Liver (tissue), 9 donors: Measurements from ENCODE around the gene ATP2A1. TPM values are rescaled to one million over a fixed set of nuclear protein-coding genes. Genes with fewer than 3 reads are reported as not detected.

Source experiments
- DNase-seq: peaks from one replicate; pipeline ENCODE4 v3.0.0-alpha.2; 2017; ENCODE audit warnings: low spot score
- H3K27ac ChIP-seq, 2 donors: one replicate each; pipeline ENCODE4 v1.7.0; 2013; ENCODE audit warnings: inconsistent platforms in 2 of 2, low read length in 2 of 2, control low read depth in 1 of 2, low read depth in 1 of 2, mild to moderate bottlenecking in 1 of 2
- H3K27me3 ChIP-seq, 4 donors: one replicate each; pipeline versions ENCODE4 v1.6.1 to v1.7.0; 2013; ENCODE audit warnings: low read length in 3 of 4, inconsistent platforms in 1 of 4, mild to moderate bottlenecking in 1 of 4, moderate library complexity in 1 of 4; ENCODE audit not compliant: control insufficient read depth in 4 of 4, insufficient read depth in 4 of 4
- H3K36me3 ChIP-seq, 4 donors: one replicate each; pipeline versions ENCODE4 v1.6.1 to v1.7.0; 2013; ENCODE audit warnings: low read length in 3 of 4, mild to moderate bottlenecking in 3 of 4, low read depth in 1 of 4, moderate library complexity in 1 of 4; ENCODE audit not compliant: control insufficient read depth in 4 of 4, insufficient read depth in 3 of 4
- H3K4me1 ChIP-seq, 4 donors: one replicate each; pipeline versions ENCODE4 v1.6.1 to v1.7.0; 2013; ENCODE audit warnings: low read length in 3 of 4, mild to moderate bottlenecking in 3 of 4, moderate library complexity in 1 of 4; ENCODE audit not compliant: control insufficient read depth in 4 of 4, insufficient read depth in 4 of 4
- H3K4me3 ChIP-seq, 3 donors: one replicate each; pipeline versions ENCODE4 v1.6.1 to v1.7.0; 2013; ENCODE audit warnings: low read length in 3 of 3, control low read depth in 1 of 3, low read depth in 1 of 3, mild to moderate bottlenecking in 1 of 3
- H3K9ac ChIP-seq, 2 donors: one replicate each; pipeline ENCODE4 v1.7.0; 2013; ENCODE audit warnings: low read length in 2 of 2, mild to moderate bottlenecking in 2 of 2, moderate library complexity in 2 of 2, control low read depth in 1 of 2, low read depth in 1 of 2
- H3K9me3 ChIP-seq, 4 donors: one replicate each; pipeline versions ENCODE4 v1.6.1 to v1.7.0; 2013; ENCODE audit warnings: low read length in 3 of 4; ENCODE audit not compliant: control insufficient read depth in 4 of 4
- ATF3 ChIP-seq: IDR thresholded peaks from 2 replicates; pipeline ENCODE4 v1.6.1; 2016; ENCODE audit warnings: antibody characterized with exemption
- CTCF ChIP-seq: fragments of 150-350 bp; IDR thresholded peaks from 2 replicates; pipeline ENCODE4 v1.5.1; 2017; ENCODE audit warnings: improper control_type of control experiment, low read depth, low read length; ENCODE audit not compliant: missing input control
- EGR1 ChIP-seq, 2 donors: IDR thresholded peaks; 2 replicates each; pipeline ENCODE4 v1.6.1; 2016 to 2018; ENCODE audit warnings: antibody characterized with exemption in 2 of 2, low read depth in 2 of 2
- FOXA1 ChIP-seq: IDR thresholded peaks from 2 replicates; pipeline ENCODE4 v1.6.1; 2016; ENCODE audit warnings: antibody characterized with exemption
- GABPA ChIP-seq, 2 donors: IDR thresholded peaks in 1 of 2; conservative IDR thresholded peaks in 1 of 2; 2 replicates each; pipeline ENCODE4 v1.6.1; 2016; ENCODE audit warnings: antibody characterized with exemption in 2 of 2, mild to moderate bottlenecking in 1 of 2, moderate library complexity in 1 of 2
- HNF4G ChIP-seq: IDR thresholded peaks from 2 replicates; pipeline ENCODE4 v1.6.1; 2016; ENCODE audit warnings: antibody characterized with exemption
- JUND ChIP-seq, 2 donors: IDR thresholded peaks; 2 replicates each; pipeline ENCODE4 v1.6.1; 2016; ENCODE audit warnings: antibody characterized with exemption in 2 of 2
- MAX ChIP-seq: IDR thresholded peaks from 2 replicates; pipeline ENCODE4 v1.6.1; 2016; ENCODE audit warnings: antibody characterized with exemption
- REST ChIP-seq: IDR thresholded peaks from 2 replicates; pipeline ENCODE4 v1.6.1; 2016; ENCODE audit warnings: antibody characterized with exemption, mild to moderate bottlenecking
- RXRA ChIP-seq, 2 donors: IDR thresholded peaks; 2 replicates each; pipeline ENCODE4 v1.6.1; 2017 to 2018; ENCODE audit warnings: antibody characterized with exemption in 2 of 2, mild to moderate bottlenecking in 1 of 2
- SP1 ChIP-seq: IDR thresholded peaks from 2 replicates; pipeline ENCODE4 v1.6.1; 2018; ENCODE audit warnings: antibody characterized with exemption, mild to moderate bottlenecking
- TAF1 ChIP-seq: conservative IDR thresholded peaks from 2 replicates; pipeline ENCODE4 v1.6.1; 2016; ENCODE audit warnings: antibody characterized with exemption, mild to moderate bottlenecking
- YY1 ChIP-seq: IDR thresholded peaks from 2 replicates; pipeline ENCODE4 v1.6.1; 2016; ENCODE audit warnings: antibody characterized with exemption, mild to moderate bottlenecking
- ZBTB33 ChIP-seq: IDR thresholded peaks from 2 replicates; pipeline ENCODE4 v1.6.1; 2016; ENCODE audit warnings: antibody characterized with exemption
- WGBS: extraction: QIAGEN DNeasy Blood & Tissue Kit; methylation state at CpG from one replicate; pipeline ENCODE4 v1.1.7; 2013; 5-methylcytosine and 5-hydroxymethylcytosine counted together
- polyA plus RNA-seq, 2 donors: library from polyadenylated mRNA; stranded (reverse) in 1 of 2; unstranded in 1 of 2; fragments of 200-250 nt in 1 of 2; fragments of >200 nt in 1 of 2; fragmentation: Nextera tagmentation in 1 of 2; extraction: Ambion mirVana in 1 of 2; gene quantifications; one replicate each; pipeline versions ENCODE4 v1.2.1 to v1.2.3, GENCODE V29; 2013 to 2015
- total RNA-seq, 2 donors: library from RNA; depleted of rRNA; stranded (reverse); fragments of >200 nt; gene quantifications; one replicate each; pipeline ENCODE4 v1.2.3, GENCODE V29; 2014
- donor health status: healthy.
- donor health status: healthy.
- donor health status: healthy.
- donor health status: healthy.
- donor health status: healthy.

Gene ATP2A1
- total and polyA plus RNA-seq, 4 donors = 0.07 to 0.23 (median 0.13) TPM

- TF ChIP-seq ZBTB33 (no peak), REST (no peak), GABPA (IDR thresholded peaks at IDR 0.05 in 1 of 2, conservative IDR thresholded peaks at IDR 0.05 in 1 of 2) (peak in 1 of 2 donors; percentile 45), EGR1 (IDR thresholded peaks at IDR 0.05; ENCODE audit: low read depth in 2 of 2) (no peak), ATF3 (no peak), YY1 (no peak)
- H3K9ac ChIP-seq = peak overlapping the region in 1 of 2 donors; percentile 70
- H3K27me3 ChIP-seq = no peaks in the 10 kb centered on the region
- H3K4me3 ChIP-seq = peak overlapping the region; percentile 82 to 99 (median 90)
- no peaks in the 10 kb centered on the region for H3K9me3 ChIP-seq
- 2% methylated on average over 42 of the region's 42 CpGs for WGBS
- H3K27ac ChIP-seq = peak overlapping the region; percentile 84 to 96
- H3K4me1 ChIP-seq = peaks cover 0 to 20% (median 17%) of the 10 kb centered on the region in 4 donors
- no peak for DNase-seq
- peaks cover 4 to 14% (median 8%) of the 10 kb centered on the region in 4 donors for H3K36me3 ChIP-seq
Measured at GRCh38 chr16:28863929-28864793, 14.1 kb upstream of the ATP2A1 start.

- Histone ChIP-seq H3K27ac (no peak overlapping the region), H3K9ac (no peak overlapping the region), H3K4me1 (peaks cover 0 to 20% (median 17%) of the 10 kb centered on the region in 4 donors), H3K9me3 (no peaks in the 10 kb centered on the region), H3K4me3 (no peak overlapping the region), H3K36me3 (peaks cover 7 to 24% (median 18%) of the 10 kb centered on the region in 4 donors), H3K27me3 (no peaks in the 10 kb centered on the region)
- TF ChIP-seq HNF4G (no peak), REST (no peak), JUND (IDR thresholded peaks at IDR 0.05) (no peak), YY1 (no peak), EGR1 (IDR thresholded peaks at IDR 0.05; ENCODE audit: low read depth in 2 of 2) (no peak), CTCF (no peak), MAX (no peak), RXRA (IDR thresholded peaks at IDR 0.05) (no peak), FOXA1 (no peak), SP1 (no peak), TAF1 (no peak)
- DNase-seq = no peak
- 90% methylated on average over 12 of the region's 12 CpGs for WGBS
Measured at GRCh38 chr16:28865001-28865688, 13.1 kb upstream of the ATP2A1 start.
